GM10266 (cell line): ENCODE results near the gene CALM1.

Source experiments
- DNase-seq: peaks from one replicate; pipeline ENCODE4 v3.0.0; 2012; ENCODE audit errors: extremely low spot score
- TF ChIP-seq, protein P1 (sequence below): IDR thresholded peaks from 2 replicates; pipeline ENCODE4 v1.5.1; 2012; ENCODE audit warnings: mild to moderate bottlenecking, low read depth; ENCODE audit not compliant: control insufficient read depth, insufficient read depth; ENCODE audit errors: missing control alignments

The CALM1 gene

GRCh38 chr14:90398315-90398839, 1.5 kb downstream of the CALM1 start:
- TF ChIP-seq, protein P1, sequence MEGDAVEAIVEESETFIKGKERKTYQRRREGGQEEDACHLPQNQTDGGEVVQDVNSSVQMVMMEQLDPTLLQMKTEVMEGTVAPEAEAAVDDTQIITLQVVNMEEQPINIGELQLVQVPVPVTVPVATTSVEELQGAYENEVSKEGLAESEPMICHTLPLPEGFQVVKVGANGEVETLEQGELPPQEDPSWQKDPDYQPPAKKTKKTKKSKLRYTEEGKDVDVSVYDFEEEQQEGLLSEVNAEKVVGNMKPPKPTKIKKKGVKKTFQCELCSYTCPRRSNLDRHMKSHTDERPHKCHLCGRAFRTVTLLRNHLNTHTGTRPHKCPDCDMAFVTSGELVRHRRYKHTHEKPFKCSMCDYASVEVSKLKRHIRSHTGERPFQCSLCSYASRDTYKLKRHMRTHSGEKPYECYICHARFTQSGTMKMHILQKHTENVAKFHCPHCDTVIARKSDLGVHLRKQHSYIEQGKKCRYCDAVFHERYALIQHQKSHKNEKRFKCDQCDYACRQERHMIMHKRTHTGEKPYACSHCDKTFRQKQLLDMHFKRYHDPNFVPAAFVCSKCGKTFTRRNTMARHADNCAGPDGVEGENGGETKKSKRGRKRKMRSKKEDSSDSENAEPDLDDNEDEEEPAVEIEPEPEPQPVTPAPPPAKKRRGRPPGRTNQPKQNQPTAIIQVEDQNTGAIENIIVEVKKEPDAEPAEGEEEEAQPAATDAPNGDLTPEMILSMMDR: peak; percentile 0
- DNase-seq: peak; percentile 46

GRCh38 chr14:90398841-90399540, 2.2 kb downstream of the CALM1 start:
- TF ChIP-seq, protein P1: no peak
- DNase-seq: no peak

DNA sequence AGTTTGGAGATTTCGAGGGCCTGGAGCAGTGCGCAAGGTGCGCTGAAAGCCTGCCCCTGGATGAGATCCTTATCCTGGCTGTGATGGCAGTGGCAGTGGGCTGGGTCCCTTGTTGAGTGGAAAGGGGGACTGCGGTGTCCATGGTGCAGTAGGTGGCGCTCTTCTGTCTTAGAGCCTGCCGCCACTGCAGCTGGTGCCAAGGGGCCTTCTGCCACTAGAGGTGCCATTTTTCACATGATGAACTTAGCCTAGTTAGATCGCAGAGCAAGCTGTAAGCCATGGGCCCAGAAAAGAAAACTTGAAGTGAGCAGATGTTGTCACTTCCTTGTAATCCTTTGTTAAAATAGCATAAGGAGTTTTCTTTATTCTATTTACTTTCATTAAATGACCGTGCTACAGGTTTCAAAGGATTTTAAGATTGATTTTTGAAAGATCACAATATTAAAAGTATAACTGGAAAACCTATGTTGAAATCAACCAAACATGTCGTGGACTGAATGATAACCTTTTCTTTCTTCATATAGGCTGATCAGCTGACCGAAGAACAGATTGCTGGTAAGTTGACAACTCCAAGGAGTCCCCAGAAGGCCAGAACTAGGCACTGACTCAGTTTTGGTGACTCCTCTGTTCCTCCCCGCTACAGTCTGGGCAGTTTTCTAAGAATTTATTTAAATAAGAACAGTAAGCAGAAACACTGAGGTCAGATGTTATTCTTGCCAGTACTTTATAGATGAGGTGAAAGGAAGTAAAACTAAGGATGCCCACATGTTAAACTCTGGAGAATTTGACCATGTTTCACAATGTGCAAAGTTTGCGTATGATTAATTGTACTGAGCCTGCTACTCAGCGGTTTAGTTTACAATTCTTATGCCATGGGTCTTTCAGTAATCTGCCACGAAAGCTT, 3.0 kb downstream of the CALM1 start:
- DNase-seq: peak; percentile 90
- TF ChIP-seq, protein P1: peak; percentile 100

GRCh38 chr14:90400904-90401561, 4.2 kb downstream of the CALM1 start:
- TF ChIP-seq, protein P1: no peak
- DNase-seq: no peak

GRCh38 chr14:90402016-90402415, 5.2 kb downstream of the CALM1 start:
- TF ChIP-seq, protein P1: no peak
- DNase-seq: no peak

- TF ChIP-seq, protein P1: no peak
- DNase-seq: no peak
Measured at GRCh38 chr14:90403065-90403464, 6.2 kb downstream of the CALM1 start.
